H1 (cell line): ENCODE measurements around the gene ZNF654. TPM values are rescaled to one million over a fixed set of nuclear protein-coding genes. Genes with fewer than 3 reads are reported as not detected.

Experiments
- CTCF ChIA-PET: fragments of 300-600 bp; sonication (Branson Sonifier 250); formaldehyde crosslinking; loops from one replicate; lab custom pipeline; 2021; ENCODE audit not compliant: partially characterized antibody; lab: Charles Lee
- POLR2A ChIA-PET: fragments of 300-600 bp; sonication (Branson Sonifier 250); formaldehyde crosslinking; loops from one replicate; lab custom pipeline; 2021; ENCODE audit warnings: inconsistent platforms; ENCODE audit not compliant: partially characterized antibody; lab: Charles Lee
- DNase-seq, 2 experiments: peaks; one replicate each; pipeline versions ENCODE4 v3.0.0 to v3.0.0-alpha.2; 2010 to 2022; ENCODE audit warnings: low spot score in 2 of 2, low read depth in 1 of 2, mixed read lengths in 1 of 2
- FAIRE-seq: peaks from 2 replicates; lab custom pipeline; 2011; peaks lifted over from hg19 to GRCh38; lab: Jason Lieb, UNC
- H2AFZ ChIP-seq: 2 replicates; pipeline ENCODE4 v1.8.1; 2012; ENCODE audit warnings: low read length, inconsistent platforms
- H2AK5ac ChIP-seq: 2 replicates; pipeline ENCODE4 v1.6.1; 2013; ENCODE audit warnings: low read depth, low read length
- H2BK120ac ChIP-seq: replicated peaks from 2 replicates; pipeline ENCODE3; 2013; ENCODE audit warnings: low read depth, low read length, inconsistent platforms
- H2BK12ac ChIP-seq: 2 replicates; pipeline ENCODE4 v1.6.1; 2013; ENCODE audit warnings: low read depth, low read length
- H2BK15ac ChIP-seq: 2 replicates; pipeline ENCODE4 v1.6.1; 2013; ENCODE audit warnings: low read length
- H2BK20ac ChIP-seq: 2 replicates; pipeline ENCODE4 v1.6.1; 2013; ENCODE audit warnings: low read length
- H2BK5ac ChIP-seq: 2 replicates; pipeline ENCODE4 v1.6.1; 2013; ENCODE audit warnings: low read depth, low read length
- H3K14ac ChIP-seq: 2 replicates; pipeline ENCODE4 v1.6.1; 2013; ENCODE audit warnings: inconsistent platforms; ENCODE audit not compliant: insufficient read length
- H3K18ac ChIP-seq: 2 replicates; pipeline ENCODE4 v1.6.1; 2013; ENCODE audit warnings: low read length; ENCODE audit errors: extremely low read depth
- H3K23ac ChIP-seq: 2 replicates; pipeline ENCODE4 v1.6.1; 2013; ENCODE audit warnings: inconsistent platforms; ENCODE audit not compliant: insufficient read length
- H3K23me2 ChIP-seq: 2 replicates; pipeline ENCODE4 v1.6.1; 2013; ENCODE audit warnings: low read depth, low read length
- H3K27ac ChIP-seq: 2 replicates; pipeline ENCODE4 v1.6.1; 2011; ENCODE audit warnings: low read depth, low read length, inconsistent platforms
- H3K27me3 ChIP-seq, 4 experiments: replicated peaks in 1 of 4; 1 replicate in 1 of 4; 2 replicates in 3 of 4; pipeline versions ENCODE4 v1.6.1 to v1.8.1; 2011 to 2013; ENCODE audit warnings: low read length in 3 of 4, mild to moderate bottlenecking in 3 of 4, inconsistent platforms in 2 of 4, mixed read lengths in 2 of 4, moderate library complexity in 1 of 4; ENCODE audit not compliant: control insufficient read depth in 3 of 4, insufficient read depth in 3 of 4; ENCODE audit errors: extremely low read depth in 1 of 4
- H3K36me3 ChIP-seq, 4 experiments: 2 replicates each; pipeline versions ENCODE4 v1.6.1 to v1.8.1; 2011 to 2013; ENCODE audit warnings: mild to moderate bottlenecking in 4 of 4, low read length in 3 of 4, moderate library complexity in 2 of 4, control low read depth in 1 of 4, inconsistent platforms in 1 of 4; ENCODE audit not compliant: insufficient read depth in 4 of 4, control insufficient read depth in 2 of 4
- H3K4ac ChIP-seq: replicated peaks from 2 replicates; pipeline ENCODE3; 2013; ENCODE audit warnings: low read length, low read depth, mixed read lengths, inconsistent platforms; ENCODE audit not compliant: insufficient read length
- H3K4me1 ChIP-seq, 4 experiments: replicated peaks in 1 of 4; 1 replicate in 1 of 4; 2 replicates in 3 of 4; pipeline versions ENCODE4 v1.6.1 to v1.8.1; 2011 to 2013; ENCODE audit warnings: low read length in 3 of 4, inconsistent platforms in 2 of 4, mixed read lengths in 1 of 4; ENCODE audit not compliant: insufficient read depth in 4 of 4, control insufficient read depth in 3 of 4
- H3K4me2 ChIP-seq, 2 experiments: 2 replicates each; pipeline versions ENCODE4 v1.6.1 to v1.8.1; 2011 to 2013; ENCODE audit warnings: low read depth in 2 of 2, low read length in 2 of 2, control low read depth in 1 of 2, inconsistent platforms in 1 of 2, mild to moderate bottlenecking in 1 of 2; ENCODE audit not compliant: insufficient read depth in 1 of 2
- H3K4me3 ChIP-seq, 4 experiments: fragments of 200-600, 300-600 bp in 1 of 4; sonication (generic), shearing (Covaris generic), sonication (Bioruptor Twin) in 1 of 4; 2 replicates each; pipeline versions ENCODE4 v1.5.1 to v1.8.1; 2011 to 2016; ENCODE audit warnings: low read length in 4 of 4, low read depth in 3 of 4, control low read depth in 2 of 4, inconsistent platforms in 2 of 4, mild to moderate bottlenecking in 2 of 4, mixed read lengths in 1 of 4, moderate library complexity in 1 of 4; ENCODE audit not compliant: insufficient read depth in 2 of 4; ENCODE audit errors: extremely low read depth in 1 of 4
- H3K56ac ChIP-seq: replicated peaks from 2 replicates; pipeline ENCODE3; 2013; ENCODE audit warnings: low read depth, mild to moderate bottlenecking, mixed read lengths, low read length, inconsistent platforms; ENCODE audit not compliant: insufficient read length
- H3K79me1 ChIP-seq: 2 replicates; pipeline ENCODE4 v1.6.1; 2013; ENCODE audit warnings: low read depth, low read length, control low read depth
- H3K79me2 ChIP-seq, 2 experiments: 2 replicates each; pipeline versions ENCODE4 v1.6.1 to v1.8.1; 2012 to 2013; ENCODE audit warnings: low read length in 2 of 2, mild to moderate bottlenecking in 2 of 2, inconsistent platforms in 1 of 2; ENCODE audit not compliant: insufficient read depth in 2 of 2, control insufficient read depth in 1 of 2
- H3K9ac ChIP-seq, 4 experiments: replicated peaks in 1 of 4; 1 replicate in 1 of 4; 2 replicates in 3 of 4; pipeline versions ENCODE4 v1.6.1 to v1.8.1; 2011 to 2013; ENCODE audit warnings: low read depth in 3 of 4, low read length in 3 of 4, control low read depth in 2 of 4, mild to moderate bottlenecking in 2 of 4, moderate library complexity in 2 of 4, inconsistent platforms in 1 of 4; ENCODE audit errors: extremely low read depth in 1 of 4
- H3K9me3 ChIP-seq, 2 experiments: 2 replicates each; pipeline versions ENCODE4 v1.6.1 to v1.8.1; 2012 to 2013; ENCODE audit warnings: mild to moderate bottlenecking in 2 of 2, moderate library complexity in 2 of 2, control low read depth in 1 of 2, inconsistent platforms in 1 of 2, low read depth in 1 of 2, low read length in 1 of 2, mixed read lengths in 1 of 2; ENCODE audit not compliant: insufficient read depth in 2 of 2
- H4K20me1 ChIP-seq, 2 experiments: replicated peaks in 1 of 2; 2 replicates each; pipeline versions ENCODE3 to v1.8.1; 2011 to 2013; ENCODE audit warnings: inconsistent platforms in 2 of 2, low read length in 2 of 2, mild to moderate bottlenecking in 1 of 2; ENCODE audit not compliant: insufficient read depth in 2 of 2, control insufficient read depth in 1 of 2
- H4K5ac ChIP-seq: 2 replicates; pipeline ENCODE4 v1.6.1; 2013; ENCODE audit warnings: low read length, low read depth, mixed read lengths, inconsistent platforms; ENCODE audit not compliant: insufficient read length
- H4K8ac ChIP-seq: 2 replicates; pipeline ENCODE4 v1.8.0; 2013; ENCODE audit warnings: mild to moderate bottlenecking, moderate library complexity, low read length, inconsistent platforms; ENCODE audit not compliant: insufficient read depth; ENCODE audit errors: extremely low read depth
- H4K91ac ChIP-seq: replicated peaks from 2 replicates; pipeline ENCODE3; 2013; ENCODE audit warnings: low read length, mixed read lengths, inconsistent platforms; ENCODE audit not compliant: insufficient read length
- BRCA1 ChIP-seq: IDR thresholded peaks from 2 replicates; pipeline ENCODE4 v1.6.1; 2012; ENCODE audit warnings: low read depth, low read length, improper control_type of control experiment
- CHD2 ChIP-seq: IDR thresholded peaks from 2 replicates; pipeline ENCODE4 v1.6.1; 2012; ENCODE audit warnings: low read length, improper control_type of control experiment
- FOSL1 ChIP-seq: IDR thresholded peaks from 2 replicates; pipeline ENCODE4 v1.6.1; 2011; ENCODE audit warnings: mild to moderate bottlenecking, low read depth, low read length, moderate library complexity; ENCODE audit not compliant: insufficient read depth
- RBBP5 ChIP-seq: IDR thresholded peaks from 2 replicates; pipeline ENCODE4 v1.7.1; 2012; ENCODE audit warnings: low read depth, mild to moderate bottlenecking, inconsistent platforms, low read length, moderate library complexity, borderline replicate concordance
- SIN3A ChIP-seq, 2 experiments: IDR thresholded peaks in 1 of 2; conservative IDR thresholded peaks in 1 of 2; 2 replicates each; pipeline ENCODE4 v1.6.1; 2011 to 2012; ENCODE audit warnings: low read length in 2 of 2, improper control_type of control experiment in 1 of 2, low read depth in 1 of 2, mild to moderate bottlenecking in 1 of 2
- TAF7 ChIP-seq: optimal IDR thresholded peaks from 2 replicates; pipeline ENCODE3; 2011; ENCODE audit warnings: low read depth, mild to moderate bottlenecking, inconsistent platforms, low read length, moderate library complexity, borderline replicate concordance
- WGBS, 2 experiments: shearing (Covaris generic) in 1 of 2; methylation state at CpG; one replicate each; pipeline versions ENCODE4 v1.1.6 to v1.1.7; 2013 to 2015; ENCODE audit warnings: low lambda C conversion rate in 2 of 2, mixed read lengths in 2 of 2, inconsistent platforms in 1 of 2, low coverage in 1 of 2, missing lambda C conversion rate in 1 of 2; ENCODE audit not compliant: insufficient replicate concordance in 2 of 2, insufficient coverage in 1 of 2, insufficient read length in 1 of 2; ENCODE audit errors: extremely low coverage in 1 of 2, missing lambda C conversion rate in 1 of 2; 5-methylcytosine and 5-hydroxymethylcytosine counted together
- polyA plus RNA-seq, 7 experiments: library from polyadenylated mRNA; depleted of rRNA in 3 of 7; stranded (reverse) in 5 of 7; unstranded in 2 of 7; fragments of >200 nt in 5 of 7; fragments of 200-250 nt in 2 of 7; gene quantifications; 1 replicate in 5 of 7; 2 replicates in 1 of 7; 4 replicates in 1 of 7; pipeline versions ENCODE4 v1.2.1 to v1.2.3, GENCODE V29; 2011 to 2013; ENCODE audit warnings: missing spikeins in 2 of 7, mixed read lengths in 2 of 7
- total RNA-seq: library from RNA; stranded (reverse); fragmentation: NEBNext Ultra II Directional; extraction: Animal tissue kit (Norgen Biotek cat#: 25700); gene quantifications from 2 replicates; pipeline ENCODE4 v1.2.1, GENCODE V29; 2021

The ZNF654 gene
- total and polyA plus RNA-seq, 2 of the 8 experiments (the other 6 are each of a cell fraction or from before 2014, with no cell fraction given) = 0.47 to 5.3 TPM

DNA sequence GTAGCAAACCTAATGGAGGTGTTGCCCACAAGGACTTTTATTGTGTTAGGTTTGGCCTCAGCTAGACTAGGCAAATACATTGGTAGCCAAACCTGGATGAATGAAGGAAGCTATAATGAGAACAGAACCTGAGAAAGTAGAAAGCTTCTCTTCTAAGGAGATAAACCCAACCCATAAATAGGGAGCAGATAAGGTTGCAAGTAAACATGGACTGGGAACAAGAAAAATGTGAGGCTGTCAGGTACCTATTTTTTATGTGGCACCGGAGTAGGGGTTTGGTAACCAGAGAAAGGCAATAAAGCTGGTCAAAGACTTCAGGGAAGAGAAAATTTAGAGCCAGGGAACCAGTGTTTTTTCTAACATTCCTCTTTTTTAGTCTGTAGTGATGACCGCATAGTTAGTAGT is 25.0 kb downstream of the ZNF654 start:
- H2AK5ac ChIP-seq = no peak overlapping the region
- H3K23ac ChIP-seq = no peak overlapping the region
- peaks cover 0 to 9% (median 0%) of the 10 kb centered on the region in 4 experiments; a peak in 1 of 8 replicates for H3K36me3 ChIP-seq
- H2BK5ac ChIP-seq = no peak overlapping the region
- no peak overlapping the region for H4K8ac ChIP-seq
- H3K18ac ChIP-seq = no peak overlapping the region
- H2AFZ ChIP-seq = no peak overlapping the region
- DNase-seq = no peak
- no peak overlapping the region for H3K4me3 ChIP-seq
- no peak overlapping the region for H2BK20ac ChIP-seq
- H4K5ac ChIP-seq = no peak overlapping the region
- FAIRE-seq = no peak
- H4K20me1 ChIP-seq = no peaks in the 10 kb centered on the region
- no peak overlapping the region for H3K9ac ChIP-seq
- no peaks in the 10 kb centered on the region for H3K27me3 ChIP-seq
- no peaks in the 10 kb centered on the region; the same call in 1 of the 2 replicates for H3K79me1 ChIP-seq
- H3K27ac ChIP-seq = no peak overlapping the region
- H3K4me1 ChIP-seq = no peaks in the 10 kb centered on the region
- WGBS, 2 experiments = 92% methylated on average over 2 of the region's 2 CpGs; no CpG with 5 or more reads in 1 of the 2 experiments
- no peaks in the 10 kb centered on the region for H3K23me2 ChIP-seq
- no peak overlapping the region for H3K14ac ChIP-seq
- CTCF ChIA-PET = no interaction called here
- H2BK15ac ChIP-seq = no peak overlapping the region
- no peak overlapping the region for H2BK12ac ChIP-seq
- H3K9me3 ChIP-seq = no peaks in the 10 kb centered on the region
- TF ChIP-seq FOSL1 (no peak), SIN3A (conservative IDR thresholded peaks at IDR 0.05 in 1 of 2, IDR thresholded peaks at IDR 0.05 in 1 of 2; ENCODE audit: low read depth in 1 of 2, low read length in 2 of 2) (no peak), RBBP5 (no peak), TAF7 (no peak), CHD2 (no peak), BRCA1 (no peak)
- H3K56ac ChIP-seq = no peak overlapping the region
- peaks cover 0 to 18% of the 10 kb centered on the region in 2 experiments; a peak in 2 of 4 replicates for H3K79me2 ChIP-seq
- no peak overlapping the region for H2BK120ac ChIP-seq
- H3K4ac ChIP-seq = no peak overlapping the region
- H4K91ac ChIP-seq = no peak overlapping the region
- H3K4me2 ChIP-seq = no peak overlapping the region
- POLR2A ChIA-PET = interaction anchor here (1.1 kb wide), 1 partner anchor 25 kb away, joined by 3 read pairs; no protein-coding TSS in a partner anchor
